Measurements from ENCODE around the gene EXOC2.
"Not testable (repeated sequence)": the region's sequence is repeated elsewhere in the genome, so short reads cannot be mapped to it uniquely, and the experiment has no call there.

Gene EXOC2

GRCh38 chr6:617456-618100, 75.4 kb downstream of the EXOC2 start:
- no peak for DNase-seq
- no peak for TF ChIP-seq CTCF (IDR thresholded peaks at IDR 0.05)
- H3K36me3 Mint-ChIP-seq (ENCODE audit: low read depth) = peaks cover 34% of the 10 kb centered on the region

GRCh38 chr6:613981-614380, 79.0 kb downstream of the EXOC2 start:
- Mint-ChIP-seq H3K27me3 (ENCODE audit: low read depth, poor library complexity) (peaks cover 6% of the 10 kb centered on the region), H3K4me1 (peaks cover 14% of the 10 kb centered on the region), H3K9me3 (no peaks in the 10 kb centered on the region), H3K4me3 (no peak overlapping the region), H3K27ac (no peak overlapping the region), H3K36me3 (ENCODE audit: low read depth) (peaks cover 27% of the 10 kb centered on the region)
- no peak for DNase-seq
- TF ChIP-seq CTCF (IDR thresholded peaks at IDR 0.05) = no peak

More at GRCh38 chr6:617456-618100, 75.4 kb downstream of the EXOC2 start:
- Mint-ChIP-seq H3K27ac (no peak overlapping the region), H3K9me3 (no peaks in the 10 kb centered on the region), H3K4me1 (peaks cover 30% of the 10 kb centered on the region), H3K27me3 (ENCODE audit: low read depth, poor library complexity) (peaks cover 6% of the 10 kb centered on the region), H3K4me3 (no peak overlapping the region)

GRCh38 chr6:611928-612327, 81.0 kb downstream of the EXOC2 start:
- no peak for TF ChIP-seq CTCF (IDR thresholded peaks at IDR 0.05)
- DNase-seq = no peak
- Mint-ChIP-seq H3K36me3 (ENCODE audit: low read depth) (peaks cover 17% of the 10 kb centered on the region), H3K27me3 (ENCODE audit: low read depth, poor library complexity) (peaks cover 6% of the 10 kb centered on the region), H3K4me3 (no peak overlapping the region), H3K27ac (no peak overlapping the region), H3K4me1 (peaks cover 14% of the 10 kb centered on the region), H3K9me3 (no peaks in the 10 kb centered on the region)

GRCh38 chr6:610882-611281, 82.1 kb downstream of the EXOC2 start:
- no peak for TF ChIP-seq CTCF (IDR thresholded peaks at IDR 0.05)
- peaks cover 6% of the 10 kb centered on the region for H3K27me3 Mint-ChIP-seq (ENCODE audit: low read depth, poor library complexity)

GRCh38 chr6:609905-610304, 83.0 kb downstream of the EXOC2 start:
- TF ChIP-seq CTCF (IDR thresholded peaks at IDR 0.05) = no peak
- Mint-ChIP-seq H3K4me1 (peaks cover 14% of the 10 kb centered on the region), H3K27ac (no peak overlapping the region), H3K36me3 (ENCODE audit: low read depth) (peaks cover 17% of the 10 kb centered on the region), H3K27me3 (ENCODE audit: low read depth, poor library complexity) (peaks cover 3% of the 10 kb centered on the region), H3K4me3 (no peak overlapping the region), H3K9me3 (no peaks in the 10 kb centered on the region)
- DNase-seq = no peak

More at GRCh38 chr6:610882-611281, 82.1 kb downstream of the EXOC2 start:
- no peak overlapping the region for H3K4me3 Mint-ChIP-seq
- H3K36me3 Mint-ChIP-seq (ENCODE audit: low read depth) = peaks cover 24% of the 10 kb centered on the region
- no peaks in the 10 kb centered on the region for H3K9me3 Mint-ChIP-seq
- no peak overlapping the region for H3K27ac Mint-ChIP-seq
- H3K4me1 Mint-ChIP-seq = peaks cover 14% of the 10 kb centered on the region
- DNase-seq = no peak

GRCh38 chr6:606829-607379, 86.0 kb downstream of the EXOC2 start:
- H3K27ac Mint-ChIP-seq = peak overlapping the region; percentile 37
- no peaks in the 10 kb centered on the region for H3K27me3 Mint-ChIP-seq (ENCODE audit: low read depth, poor library complexity)
- DNase-seq = no peak
- no peaks in the 10 kb centered on the region for H3K9me3 Mint-ChIP-seq
- peaks cover 16% of the 10 kb centered on the region for H3K4me1 Mint-ChIP-seq
- TF ChIP-seq CTCF (IDR thresholded peaks at IDR 0.05) = no peak
- H3K4me3 Mint-ChIP-seq = no peak overlapping the region
- peaks cover 14% of the 10 kb centered on the region for H3K36me3 Mint-ChIP-seq (ENCODE audit: low read depth)

- not testable (repeated sequence) for DNase-seq; H3K4me1 Mint-ChIP-seq; H3K27ac Mint-ChIP-seq; H3K9me3 Mint-ChIP-seq; H3K4me3 Mint-ChIP-seq; H3K27me3 Mint-ChIP-seq (ENCODE audit: low read depth, poor library complexity)
- peaks cover 14% of the 10 kb centered on the region for H3K36me3 Mint-ChIP-seq (ENCODE audit: low read depth)
Observed at GRCh38 chr6:605895-606294, 87.0 kb downstream of the EXOC2 start.
